IMR-90 (cell line): ENCODE measurements around the gene SPARCL1. TPM values are rescaled to one million over a fixed set of nuclear protein-coding genes. Genes with fewer than 3 reads are reported as not detected.
A peak's percentile ranks its signal among the peaks of the same experiment; 100 is the strongest.

Source experiments
- ATAC-seq: fragments of 200-7000 bp; cut with Tn5 transposase; 2 replicates; pipeline ENCODE4 v1.9.1; 2020; ENCODE audit warnings: low read depth, mild to moderate bottlenecking, moderate library complexity
- BruUV-seq: library from RNA; stranded (reverse); fragments of 400-500 nt; replicated peaks from 2 replicates; lab custom pipeline; 2021; lab: Mats Ljungman, UMichigan
- CTCF ChIA-PET: fragments of 300-600 bp; formaldehyde crosslinking; extraction: SDS; loops from one replicate; lab custom pipeline; 2021; ENCODE audit warnings: antibody characterized with exemption; lab: Yijun Ruan, JAX
- POLR2A ChIA-PET: fragments of 300-600 bp; sonication (Branson Sonifier 250); formaldehyde crosslinking; loops from one replicate; lab custom pipeline; 2022; ENCODE audit warnings: antibody characterized with exemption; ENCODE audit not compliant: unreplicated experiment; lab: Charles Lee
- DNase-seq: peaks from one replicate; pipeline ENCODE4 v3.0.0; 2013
- H2AFZ ChIP-seq: replicated peaks from 2 replicates; pipeline ENCODE3; 2013; ENCODE audit warnings: low read length, mild to moderate bottlenecking; ENCODE audit not compliant: poor library complexity
- H2AK5ac ChIP-seq: 2 replicates; pipeline ENCODE4 v1.6.1; 2013; ENCODE audit warnings: low read depth, low read length, inconsistent platforms
- H2AK9ac ChIP-seq: replicated peaks from 2 replicates; pipeline ENCODE3; 2013; ENCODE audit warnings: mild to moderate bottlenecking, low read depth, low read length, moderate library complexity; ENCODE audit not compliant: poor library complexity
- H2BK120ac ChIP-seq: 2 replicates; pipeline ENCODE4 v1.6.1; 2013; ENCODE audit warnings: low read depth, low read length, inconsistent platforms
- H2BK15ac ChIP-seq: 3 replicates; pipeline ENCODE4 v1.6.1; 2013; ENCODE audit warnings: low read depth, low read length, inconsistent platforms
- H2BK20ac ChIP-seq: 2 replicates; pipeline ENCODE4 v1.6.1; 2013; ENCODE audit warnings: low read depth, mild to moderate bottlenecking, inconsistent platforms, low read length, moderate library complexity
- H2BK5ac ChIP-seq: 2 replicates; pipeline ENCODE4 v1.6.1; 2013; ENCODE audit warnings: mild to moderate bottlenecking, low read depth, low read length, inconsistent platforms; ENCODE audit not compliant: poor library complexity, severe bottlenecking
- H3K14ac ChIP-seq: replicated peaks from 2 replicates; pipeline ENCODE4 v1.6.1; 2013; ENCODE audit warnings: low read depth, low read length, inconsistent platforms
- H3K18ac ChIP-seq: 2 replicates; pipeline ENCODE4 v1.6.1; 2013; ENCODE audit warnings: low read depth, low read length, control low read depth
- H3K23ac ChIP-seq: 2 replicates; pipeline ENCODE4 v1.6.1; 2013; ENCODE audit warnings: low read depth, low read length, inconsistent platforms
- H3K27ac ChIP-seq: 2 replicates; pipeline ENCODE4 v1.5.1; 2013; ENCODE audit warnings: mild to moderate bottlenecking, control low read depth, low read length; ENCODE audit not compliant: insufficient read depth
- H3K27me3 ChIP-seq: 2 replicates; pipeline ENCODE4 v1.6.1; 2013; ENCODE audit warnings: low read length; ENCODE audit not compliant: control insufficient read depth, insufficient read depth
- H3K36me3 ChIP-seq: 2 replicates; pipeline ENCODE4 v1.6.1; 2013; ENCODE audit warnings: low read length, mixed read lengths; ENCODE audit not compliant: control insufficient read depth, insufficient read depth
- H3K4ac ChIP-seq: 2 replicates; pipeline ENCODE4 v1.6.1; 2013; ENCODE audit warnings: low read depth, low read length, inconsistent platforms
- H3K4me1 ChIP-seq: 2 replicates; pipeline ENCODE4 v1.6.1; 2013; ENCODE audit warnings: low read length, mixed read lengths; ENCODE audit not compliant: control insufficient read depth, insufficient read depth
- H3K4me2 ChIP-seq: 2 replicates; pipeline ENCODE4 v1.6.1; 2013; ENCODE audit warnings: low read depth, mild to moderate bottlenecking, control low read depth, low read length, moderate library complexity
- H3K4me3 ChIP-seq: 2 replicates; pipeline ENCODE4 v1.5.1; 2013; ENCODE audit warnings: low read depth, mild to moderate bottlenecking, control low read depth, low read length, moderate library complexity; ENCODE audit not compliant: insufficient read depth
- H3K56ac ChIP-seq: 2 replicates; pipeline ENCODE4 v1.6.1; 2013; ENCODE audit warnings: low read length, inconsistent platforms; ENCODE audit not compliant: insufficient read depth; ENCODE audit errors: extremely low read depth
- H3K79me1 ChIP-seq, 2 experiments: 2 replicates each; pipeline ENCODE4 v1.6.1; 2013; ENCODE audit warnings: low read length in 2 of 2, inconsistent platforms in 1 of 2, low read depth in 1 of 2
- H3K9ac ChIP-seq: 2 replicates; pipeline ENCODE4 v1.6.1; 2013; ENCODE audit warnings: low read depth, low read length, control low read depth
- H3K9me1 ChIP-seq: 2 replicates; pipeline ENCODE4 v1.6.1; 2013; ENCODE audit warnings: low read length, inconsistent platforms; ENCODE audit not compliant: insufficient read depth
- H3K9me3 ChIP-seq: 2 replicates; pipeline ENCODE4 v1.6.1; 2013; ENCODE audit warnings: low read length; ENCODE audit not compliant: control insufficient read depth, insufficient read depth
- H4K20me1 ChIP-seq: 2 replicates; pipeline ENCODE4 v1.6.1; 2013; ENCODE audit warnings: low read length, inconsistent platforms; ENCODE audit not compliant: insufficient read depth
- H4K5ac ChIP-seq: 2 replicates; pipeline ENCODE4 v1.6.1; 2013; ENCODE audit warnings: mild to moderate bottlenecking, low read depth, low read length, control low read depth
- H4K8ac ChIP-seq, 2 experiments: 2 replicates each; pipeline ENCODE4 v1.6.1; 2013; ENCODE audit warnings: low read depth in 2 of 2, low read length in 2 of 2, control low read depth in 1 of 2, inconsistent platforms in 1 of 2
- H4K91ac ChIP-seq: 2 replicates; pipeline ENCODE4 v1.6.1; 2013; ENCODE audit warnings: low read depth, low read length, inconsistent platforms; ENCODE audit not compliant: insufficient read depth
- BHLHE40 ChIP-seq: fragments of 150-350 bp; IDR thresholded peaks from 2 replicates; pipeline ENCODE4 v1.6.1; 2016; ENCODE audit warnings: mild to moderate bottlenecking, low read depth, low read length
- CEBPB ChIP-seq: IDR thresholded peaks from 2 replicates; pipeline ENCODE4 v1.6.1; 2012; ENCODE audit warnings: low read depth, low read length, improper control_type of control experiment
- FOS ChIP-seq: fragments of 150-350 bp; IDR thresholded peaks from 2 replicates; pipeline ENCODE4 v1.6.1; 2016; ENCODE audit warnings: low read depth, low read length
- MAFK ChIP-seq: IDR thresholded peaks from 2 replicates; pipeline ENCODE4 v1.6.1; 2012; ENCODE audit warnings: low read depth, low read length, improper control_type of control experiment
- MAZ ChIP-seq: IDR thresholded peaks from 2 replicates; pipeline ENCODE4 v1.6.1; 2012; ENCODE audit warnings: low read depth, mild to moderate bottlenecking, low read length, improper control_type of control experiment, moderate library complexity, borderline replicate concordance
- MXI1 ChIP-seq: IDR thresholded peaks from 2 replicates; pipeline ENCODE4 v1.6.1; 2012; ENCODE audit warnings: low read depth, mild to moderate bottlenecking, low read length, moderate library complexity, borderline replicate concordance
- POLR2A ChIP-seq: IDR thresholded peaks from 2 replicates; pipeline ENCODE4 v1.6.1; 2012; ENCODE audit warnings: mild to moderate bottlenecking, low read depth, low read length
- RCOR1 ChIP-seq: IDR thresholded peaks from 2 replicates; pipeline ENCODE4 v1.6.1; 2012; ENCODE audit warnings: mild to moderate bottlenecking, low read length, improper control_type of control experiment; ENCODE audit not compliant: insufficient replicate concordance
- SMC3 ChIP-seq: fragments of 150-350 bp; IDR thresholded peaks from 2 replicates; pipeline ENCODE4 v1.6.1; 2016; ENCODE audit warnings: low read depth, mild to moderate bottlenecking, antibody characterized with exemption, low read length, moderate library complexity
- dilution Hi-C: fragments of 300-500 bp; cut with HindIII; formaldehyde crosslinking; loops from one replicate; pipeline ENCODE4 v1.14.3; 2018; ENCODE audit warnings: low sequenced_read_pairs; ENCODE audit not compliant: unreplicated experiment
- in situ Hi-C: fragments of 300-500 bp; cut with MboI; formaldehyde crosslinking; loops from 3 replicates; pipeline ENCODE4 v1.14.3; 2019; ENCODE audit warnings: low sequenced_read_pairs, inconsistent platforms, mixed read lengths
- intact Hi-C: fragments of 100-400 bp; cut with micrococcal nuclease; formaldehyde crosslinking; loops from 2 replicates; pipeline ENCODE4 v1.10.0; 2022
- polyA plus RNA-seq, 3 experiments: library from polyadenylated mRNA; depleted of rRNA; stranded (reverse); fragments of >200 nt; gene quantifications; 2 replicates each; pipeline ENCODE4 v1.2.3, GENCODE V29; 2012; ENCODE audit warnings: low replicate concordance in 1 of 3
- total RNA-seq: library from RNA; depleted of rRNA; stranded (reverse); fragments of >200 nt; gene quantifications from 2 replicates; pipeline ENCODE4 v1.2.3, GENCODE V29; 2012

SPARCL1 gene
- total and polyA plus RNA-seq, 2 of the 4 experiments (the other 2 are of a cell fraction) = not detected

- Histone ChIP-seq H4K5ac (no peak overlapping the region), H3K23ac (no peak overlapping the region), H3K9me1 (no peaks in the 10 kb centered on the region), H2BK5ac (no peak overlapping the region), H3K27me3 (no peaks in the 10 kb centered on the region), H2BK15ac (no peak overlapping the region), H2AFZ (no peak overlapping the region), H3K36me3 (peaks cover 8% of the 10 kb centered on the region; the same call in 1 of the 2 replicates), H3K18ac (no peak overlapping the region), H3K4ac (no peak overlapping the region), H3K14ac (no peak overlapping the region), H3K4me1 (no peaks in the 10 kb centered on the region; the same call in 1 of the 2 replicates), H3K4me2 (no peak overlapping the region), H2BK120ac (no peak overlapping the region), H2AK9ac (no peak overlapping the region), H3K9ac (no peak overlapping the region), H2AK5ac (no peak overlapping the region), H3K56ac (no peak overlapping the region), H3K79me1 (no peaks in the 10 kb centered on the region), H3K4me3 (no peak overlapping the region), H3K27ac (no peak overlapping the region), H4K91ac (no peak overlapping the region), H3K9me3 (no peaks in the 10 kb centered on the region), H2BK20ac (no peak overlapping the region), H4K20me1 (no peaks in the 10 kb centered on the region), H4K8ac (no peak overlapping the region)
- DNase-seq (peak; percentile 50), ATAC-seq (peak; percentile 56)
- no TSS peak for BruUV-seq
- dilution Hi-C loops = no loop called here
- POLR2A ChIA-PET = no interaction called here
- in situ Hi-C loops = loop anchor here (10.0 to 25.0 kb wide), 2 partner anchors 86 to 549 kb away; no protein-coding TSS in a partner anchor
- CTCF ChIA-PET = no interaction called here
- intact Hi-C loops = no loop called here
- TF ChIP-seq MXI1 (no peak), BHLHE40 (no peak), FOS (no peak), RCOR1 (no peak), MAZ (no peak), CEBPB (no peak), POLR2A (no peak), SMC3 (no peak), MAFK (no peak)
Measured at GRCh38 chr4:87461281-87461700, 67.9 kb downstream of the SPARCL1 start.
